Measurements from ENCODE around the gene DYRK4. TPM values are rescaled to one million over a fixed set of nuclear protein-coding genes. Genes with fewer than 3 reads are reported as not detected.
A peak's percentile ranks its signal among the peaks of the same experiment; 100 is the strongest.

DYRK4 gene
- total RNA-seq, 1 donor from 2014 or later = 6.7 TPM

GRCh38 chr12:4628406-4628805 is 66.4 kb downstream of the DYRK4 start:
- H3K27ac Mint-ChIP-seq (ENCODE audit: unreplicated experiment) = no peak overlapping the region
- DNase-seq = no peak
- no peaks in the 10 kb centered on the region for H3K4me1 Mint-ChIP-seq (ENCODE audit: low read depth, unreplicated experiment)
- no peak for TF ChIP-seq CTCF (IDR thresholded peaks at IDR 0.05; ENCODE audit: partially characterized antibody, unreplicated experiment)
- H3K36me3 Mint-ChIP-seq (ENCODE audit: unreplicated experiment) = peaks cover 6% of the 10 kb centered on the region
- no peak overlapping the region for H3K4me3 Mint-ChIP-seq (ENCODE audit: unreplicated experiment)
- H3K9me3 Mint-ChIP-seq (ENCODE audit: unreplicated experiment) = no peaks in the 10 kb centered on the region
- H3K27me3 Mint-ChIP-seq (ENCODE audit: unreplicated experiment) = no peaks in the 10 kb centered on the region

GRCh38 chr12:4630262-4630661 is 68.3 kb downstream of the DYRK4 start:
- DNase-seq = no peak
- Mint-ChIP-seq H3K4me1 (ENCODE audit: low read depth, unreplicated experiment) (no peaks in the 10 kb centered on the region), H3K36me3 (ENCODE audit: unreplicated experiment) (peaks cover 6% of the 10 kb centered on the region), H3K4me3 (ENCODE audit: unreplicated experiment) (no peak overlapping the region), H3K27me3 (ENCODE audit: unreplicated experiment) (no peaks in the 10 kb centered on the region), H3K9me3 (ENCODE audit: unreplicated experiment) (no peaks in the 10 kb centered on the region), H3K27ac (ENCODE audit: unreplicated experiment) (no peak overlapping the region)
- no peak for TF ChIP-seq CTCF (IDR thresholded peaks at IDR 0.05; ENCODE audit: partially characterized antibody, unreplicated experiment)

DNA sequence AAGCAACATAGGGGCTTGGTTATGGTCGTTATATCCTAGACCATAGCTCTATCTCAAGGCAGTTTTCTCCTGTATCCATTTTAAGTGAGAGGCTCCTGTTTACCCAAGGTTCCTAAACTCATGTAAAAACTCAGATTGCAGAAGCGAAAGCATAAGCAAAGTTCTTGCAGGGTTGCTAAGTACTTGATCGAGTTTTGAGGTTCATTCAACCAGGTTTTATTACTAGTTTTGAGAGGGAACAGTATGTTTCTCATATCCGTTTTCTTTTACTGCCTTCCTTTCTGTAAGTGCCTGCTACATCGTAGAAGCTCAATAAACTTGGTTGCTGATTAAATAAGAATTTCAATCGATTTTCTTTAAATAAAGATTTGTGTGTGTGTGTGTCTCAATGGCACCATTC is 81.7 kb downstream of the DYRK4 start:
- no peaks in the 10 kb centered on the region for H3K27me3 Mint-ChIP-seq (ENCODE audit: unreplicated experiment)
- H3K36me3 Mint-ChIP-seq (ENCODE audit: unreplicated experiment) = no peaks in the 10 kb centered on the region
- H3K9me3 Mint-ChIP-seq (ENCODE audit: unreplicated experiment) = no peaks in the 10 kb centered on the region
- TF ChIP-seq CTCF (IDR thresholded peaks at IDR 0.05; ENCODE audit: partially characterized antibody, unreplicated experiment) = no peak
- H3K27ac Mint-ChIP-seq (ENCODE audit: unreplicated experiment) = no peak overlapping the region
- no peak for DNase-seq
- H3K4me3 Mint-ChIP-seq (ENCODE audit: unreplicated experiment) = no peak overlapping the region
- peaks cover 6% of the 10 kb centered on the region for H3K4me1 Mint-ChIP-seq (ENCODE audit: low read depth, unreplicated experiment)

DNA sequence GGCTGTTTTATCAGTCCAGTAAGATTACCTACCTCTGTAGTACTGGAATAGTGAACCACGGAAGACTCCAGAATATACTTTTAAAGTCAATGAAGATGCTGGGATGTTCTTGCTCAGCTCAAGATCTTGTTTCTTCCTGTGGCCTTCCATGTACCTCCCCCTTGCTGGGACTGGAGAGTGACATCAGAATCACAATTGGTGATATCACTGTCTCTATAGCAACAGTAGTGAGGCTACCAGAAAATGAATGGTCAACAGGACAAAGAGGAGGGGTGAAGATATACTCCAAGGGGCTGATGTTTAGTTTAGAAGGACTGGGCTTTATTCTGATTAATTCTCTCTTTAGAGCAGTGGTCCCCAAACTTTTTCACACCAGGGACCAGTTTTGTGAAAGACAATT is 83.0 kb downstream of the DYRK4 start:
- H3K27me3 Mint-ChIP-seq (ENCODE audit: unreplicated experiment) = peaks cover 1% of the 10 kb centered on the region
- H3K4me1 Mint-ChIP-seq (ENCODE audit: low read depth, unreplicated experiment) = peaks cover 9% of the 10 kb centered on the region
- no peaks in the 10 kb centered on the region for H3K9me3 Mint-ChIP-seq (ENCODE audit: unreplicated experiment)
- DNase-seq = no peak
- no peak overlapping the region for H3K4me3 Mint-ChIP-seq (ENCODE audit: unreplicated experiment)
- no peaks in the 10 kb centered on the region for H3K36me3 Mint-ChIP-seq (ENCODE audit: unreplicated experiment)
- no peak overlapping the region for H3K27ac Mint-ChIP-seq (ENCODE audit: unreplicated experiment)
- no peak for TF ChIP-seq CTCF (IDR thresholded peaks at IDR 0.05; ENCODE audit: partially characterized antibody, unreplicated experiment)

DNA sequence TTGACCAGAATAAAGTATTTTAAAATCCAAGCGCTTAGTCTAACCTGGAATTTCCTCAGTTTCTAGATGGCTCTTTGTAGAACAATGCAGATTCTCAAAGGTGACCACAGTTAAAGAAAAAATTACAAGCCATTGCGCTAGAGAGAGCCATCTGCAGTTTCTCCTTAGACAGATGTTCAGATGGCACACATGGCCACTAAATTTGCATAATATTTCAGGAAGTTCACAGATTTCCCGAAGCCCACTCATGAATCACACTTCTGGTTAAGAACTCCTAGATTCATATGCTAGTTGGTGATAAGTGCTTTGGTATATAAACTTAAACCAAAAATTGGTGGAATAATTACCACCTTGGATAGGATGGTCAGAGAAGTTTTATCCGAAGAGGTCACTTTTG is 86.1 kb downstream of the DYRK4 start:
- peaks cover 4% of the 10 kb centered on the region for H3K27me3 Mint-ChIP-seq (ENCODE audit: unreplicated experiment)
- TF ChIP-seq CTCF (IDR thresholded peaks at IDR 0.05; ENCODE audit: partially characterized antibody, unreplicated experiment) = no peak
- DNase-seq = no peak
- H3K27ac Mint-ChIP-seq (ENCODE audit: unreplicated experiment) = peak overlapping the region; percentile 97
- H3K9me3 Mint-ChIP-seq (ENCODE audit: unreplicated experiment) = no peaks in the 10 kb centered on the region
- H3K4me3 Mint-ChIP-seq (ENCODE audit: unreplicated experiment) = peak overlapping the region; percentile 89
- H3K4me1 Mint-ChIP-seq (ENCODE audit: low read depth, unreplicated experiment) = peaks cover 29% of the 10 kb centered on the region
- no peaks in the 10 kb centered on the region for H3K36me3 Mint-ChIP-seq (ENCODE audit: unreplicated experiment)

Measured in glutamatergic neuron (in vitro differentiated cells).